Activated CD4-positive, alpha-beta T cell treated with anti-CD3 and anti-CD28 coated beads, Interleukin-2, amount 10 ng/mL, durations not matched to agents 24 days and 14 days (primary cell): ENCODE results near the gene SF1. TPM values are rescaled to one million over a fixed set of nuclear protein-coding genes. Genes with fewer than 3 reads are reported as not detected.
A peak's percentile ranks its signal among the peaks of the same experiment; 100 is the strongest.

ENCODE experiments used
- DNase-seq: peaks from one replicate; pipeline ENCODE4 v3.0.0; 2022
- H3K27ac Mint-ChIP-seq: one replicate; pipeline ENCODE4 v1.8.0; 2022; ENCODE audit warnings: mild to moderate bottlenecking, mixed read lengths
- H3K27me3 Mint-ChIP-seq: one replicate; pipeline ENCODE4 v1.8.0; 2022; ENCODE audit warnings: mixed read lengths
- H3K36me3 Mint-ChIP-seq: one replicate; pipeline ENCODE4 v1.8.0; 2022; ENCODE audit warnings: low read depth, mild to moderate bottlenecking, mixed read lengths
- H3K4me1 Mint-ChIP-seq: one replicate; pipeline ENCODE4 v1.8.0; 2021; ENCODE audit warnings: mixed read lengths
- H3K4me3 Mint-ChIP-seq: one replicate; pipeline ENCODE4 v1.8.0; 2022; ENCODE audit warnings: mild to moderate bottlenecking, moderate library complexity, mixed read lengths
- H3K9me3 Mint-ChIP-seq: one replicate; pipeline ENCODE4 v1.8.0; 2021; ENCODE audit warnings: mixed read lengths
- intact Hi-C: fragments of 100-400 bp; cut with micrococcal nuclease; formaldehyde crosslinking; loops from one replicate; pipeline ENCODE4 v1.15.1; 2023
- total RNA-seq: library from RNA; stranded (reverse); gene quantifications from 2 replicates; pipeline ENCODE4 v1.2.3, GENCODE V29; 2022

The SF1 gene
- total RNA-seq, 1 donor from 2014 or later, result 525 TPM

GRCh38 chr11:64755681-64756361 is 22.5 kb downstream of the SF1 start:
- Mint-ChIP-seq H3K4me1 (peaks cover 15% of the 10 kb centered on the region), H3K4me3 (no peak overlapping the region), H3K27me3 (no peaks in the 10 kb centered on the region), H3K27ac (no peak overlapping the region), H3K36me3 (peaks cover 14% of the 10 kb centered on the region), H3K9me3 (no peaks in the 10 kb centered on the region)
- no peak for DNase-seq
- intact Hi-C loops, result no loop called here

DNA sequence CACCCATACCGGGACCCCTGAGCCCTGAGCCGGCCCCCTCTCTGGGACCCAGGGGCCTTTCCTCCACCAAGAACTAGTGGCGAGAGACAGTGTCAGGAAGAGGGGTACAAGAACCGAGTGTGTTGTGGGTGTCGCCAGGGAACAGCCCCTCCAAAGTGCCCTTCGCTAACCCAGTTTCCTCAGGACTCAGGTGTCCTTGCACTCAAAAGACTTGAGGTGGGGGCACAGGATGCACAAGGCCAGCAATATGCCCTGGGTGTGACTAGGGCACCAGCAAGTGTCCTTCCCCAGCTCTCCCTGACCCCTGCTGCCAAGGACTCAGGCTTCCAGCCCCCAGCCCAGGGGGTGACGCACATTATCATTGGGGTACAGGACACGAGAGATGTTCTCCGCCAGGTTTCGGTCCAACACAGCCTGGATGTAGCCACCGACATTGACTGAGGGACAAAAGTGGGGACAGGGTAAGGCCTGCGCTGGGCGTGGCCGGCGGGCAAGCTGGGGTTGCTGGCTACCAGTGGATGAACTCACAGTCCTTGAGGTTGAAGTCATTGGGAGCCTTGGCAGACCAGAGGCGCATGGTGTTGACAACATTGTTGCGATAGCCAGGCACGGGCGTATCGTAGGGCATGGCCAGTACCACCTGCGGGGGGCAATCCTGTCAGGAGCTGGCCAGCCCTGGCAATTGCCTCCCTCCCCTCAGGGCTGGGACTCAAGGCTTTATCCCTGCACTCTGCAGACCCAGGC is 23.3 kb downstream of the SF1 start:
- Mint-ChIP-seq H3K27ac (no peak overlapping the region), H3K27me3 (no peaks in the 10 kb centered on the region), H3K9me3 (no peaks in the 10 kb centered on the region), H3K36me3 (peaks cover 18% of the 10 kb centered on the region), H3K4me3 (no peak overlapping the region), H3K4me1 (peaks cover 18% of the 10 kb centered on the region)
- intact Hi-C loops, result no loop called here
- DNase-seq, result no peak

- DNase-seq, result no peak
- no peak overlapping the region for H3K4me3 Mint-ChIP-seq
- intact Hi-C loops, result no loop called here
- H3K27me3 Mint-ChIP-seq, result no peaks in the 10 kb centered on the region
- peaks cover 14% of the 10 kb centered on the region for H3K4me1 Mint-ChIP-seq
- H3K36me3 Mint-ChIP-seq, result peaks cover 18% of the 10 kb centered on the region
- H3K27ac Mint-ChIP-seq, result no peak overlapping the region
- no peaks in the 10 kb centered on the region for H3K9me3 Mint-ChIP-seq
Measured at GRCh38 chr11:64754124-64754918, 24.0 kb downstream of the SF1 start.

GRCh38 chr11:64753380-64754123 is 24.8 kb downstream of the SF1 start:
- intact Hi-C loops, result no loop called here
- Mint-ChIP-seq H3K27ac (no peak overlapping the region), H3K36me3 (peaks cover 19% of the 10 kb centered on the region), H3K9me3 (no peaks in the 10 kb centered on the region), H3K27me3 (no peaks in the 10 kb centered on the region), H3K4me3 (no peak overlapping the region), H3K4me1 (peaks cover 14% of the 10 kb centered on the region)
- no peak for DNase-seq

DNA sequence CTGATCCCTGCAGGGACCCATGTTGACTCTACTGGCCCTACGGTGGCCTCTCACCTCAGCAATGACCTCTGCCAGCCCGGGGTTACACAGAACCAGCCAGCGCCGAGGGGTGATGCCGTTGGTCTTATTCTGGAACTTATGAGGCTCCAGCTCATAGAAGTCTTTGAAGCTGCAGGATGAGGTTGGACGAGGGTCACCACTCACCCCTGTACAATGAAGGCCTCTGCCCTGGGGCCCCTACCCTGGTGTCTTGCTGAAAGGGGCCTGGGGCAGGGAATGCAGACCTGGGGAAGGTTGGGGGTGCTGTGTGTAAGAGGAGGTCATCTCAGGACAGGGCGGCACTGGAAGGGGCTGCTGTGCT is 25.3 kb downstream of the SF1 start:
- peaks cover 19% of the 10 kb centered on the region for H3K36me3 Mint-ChIP-seq
- H3K4me1 Mint-ChIP-seq, result peaks cover 16% of the 10 kb centered on the region
- no peaks in the 10 kb centered on the region for H3K27me3 Mint-ChIP-seq
- H3K9me3 Mint-ChIP-seq, result no peaks in the 10 kb centered on the region
- intact Hi-C loops, result no loop called here
- no peak overlapping the region for H3K27ac Mint-ChIP-seq
- DNase-seq, result no peak
- no peak overlapping the region for H3K4me3 Mint-ChIP-seq

DNA sequence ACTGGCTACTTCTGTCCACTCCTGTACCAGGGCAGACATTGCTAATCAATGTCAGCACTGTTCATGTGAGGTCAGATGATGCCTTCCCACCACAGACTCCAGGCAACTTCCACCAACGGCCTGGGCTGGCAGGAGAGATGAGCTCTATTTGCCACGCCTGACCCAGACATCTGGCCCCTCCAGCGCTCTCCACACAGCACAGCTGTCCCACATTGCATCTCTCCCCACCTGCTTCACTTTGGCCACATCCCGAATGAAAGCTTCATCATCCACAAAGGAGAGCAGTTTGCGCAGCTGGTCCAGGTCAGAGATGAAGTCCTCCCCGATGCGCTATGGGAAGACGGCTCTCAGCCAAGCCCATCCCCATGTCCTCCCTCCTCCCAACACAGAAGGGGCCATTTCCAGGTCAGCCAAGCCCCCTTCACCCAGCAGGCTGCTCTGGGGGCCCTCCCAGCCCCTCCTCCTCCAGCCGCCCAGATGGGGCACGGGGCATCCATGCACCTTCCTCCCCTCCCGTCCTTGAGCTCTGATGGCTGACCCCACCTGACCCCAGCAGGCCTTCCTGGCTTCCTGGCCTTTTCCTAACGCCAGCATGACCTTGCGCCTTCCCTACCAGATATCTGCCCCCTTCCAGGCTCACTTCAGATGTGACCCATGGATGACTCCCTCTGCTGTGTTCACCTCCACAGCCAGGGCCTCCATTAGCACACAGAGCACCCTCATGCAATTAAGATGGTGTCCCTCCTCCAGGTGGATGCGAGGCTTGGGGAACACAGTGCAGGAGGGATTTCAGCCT is 26.0 kb downstream of the SF1 start:
- intact Hi-C loops, result no loop called here
- Mint-ChIP-seq H3K27ac (no peak overlapping the region), H3K4me3 (no peak overlapping the region), H3K9me3 (no peaks in the 10 kb centered on the region), H3K4me1 (peaks cover 13% of the 10 kb centered on the region), H3K27me3 (no peaks in the 10 kb centered on the region), H3K36me3 (peaks cover 18% of the 10 kb centered on the region)
- no peak for DNase-seq

DNA sequence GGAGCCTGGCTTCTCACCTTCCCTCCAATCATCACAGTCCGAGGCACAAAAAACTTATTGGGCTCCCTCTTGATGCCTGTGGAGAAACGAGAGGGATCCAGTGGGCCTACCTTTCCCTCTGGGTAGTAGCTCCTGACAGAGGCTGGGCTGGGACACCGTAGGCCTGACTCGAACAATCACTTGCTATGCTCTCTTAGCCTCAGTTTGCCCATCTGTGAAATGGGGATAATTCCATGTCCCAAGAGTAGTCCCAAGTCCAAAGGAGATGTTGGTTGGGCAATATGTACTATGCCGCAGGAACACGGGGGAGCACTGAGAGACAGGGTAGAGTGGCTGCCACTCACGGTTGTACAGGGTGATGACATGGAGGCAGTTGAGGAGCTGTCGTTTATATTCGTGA is 26.8 kb downstream of the SF1 start:
- no peak overlapping the region for H3K4me3 Mint-ChIP-seq
- peaks cover 12% of the 10 kb centered on the region for H3K4me1 Mint-ChIP-seq
- no peak for DNase-seq
- intact Hi-C loops, result no loop called here
- no peak overlapping the region for H3K27ac Mint-ChIP-seq
- no peaks in the 10 kb centered on the region for H3K27me3 Mint-ChIP-seq
- no peaks in the 10 kb centered on the region for H3K9me3 Mint-ChIP-seq
- H3K36me3 Mint-ChIP-seq, result peaks cover 17% of the 10 kb centered on the region

- H3K27ac Mint-ChIP-seq, result no peak overlapping the region
- DNase-seq, result no peak
- no peaks in the 10 kb centered on the region for H3K9me3 Mint-ChIP-seq
- intact Hi-C loops, result no loop called here
- H3K27me3 Mint-ChIP-seq, result no peaks in the 10 kb centered on the region
- H3K36me3 Mint-ChIP-seq, result peaks cover 17% of the 10 kb centered on the region
- peaks cover 16% of the 10 kb centered on the region for H3K4me1 Mint-ChIP-seq
- no peak overlapping the region for H3K4me3 Mint-ChIP-seq
Measured at GRCh38 chr11:64751136-64751535, 27.2 kb downstream of the SF1 start.

DNA sequence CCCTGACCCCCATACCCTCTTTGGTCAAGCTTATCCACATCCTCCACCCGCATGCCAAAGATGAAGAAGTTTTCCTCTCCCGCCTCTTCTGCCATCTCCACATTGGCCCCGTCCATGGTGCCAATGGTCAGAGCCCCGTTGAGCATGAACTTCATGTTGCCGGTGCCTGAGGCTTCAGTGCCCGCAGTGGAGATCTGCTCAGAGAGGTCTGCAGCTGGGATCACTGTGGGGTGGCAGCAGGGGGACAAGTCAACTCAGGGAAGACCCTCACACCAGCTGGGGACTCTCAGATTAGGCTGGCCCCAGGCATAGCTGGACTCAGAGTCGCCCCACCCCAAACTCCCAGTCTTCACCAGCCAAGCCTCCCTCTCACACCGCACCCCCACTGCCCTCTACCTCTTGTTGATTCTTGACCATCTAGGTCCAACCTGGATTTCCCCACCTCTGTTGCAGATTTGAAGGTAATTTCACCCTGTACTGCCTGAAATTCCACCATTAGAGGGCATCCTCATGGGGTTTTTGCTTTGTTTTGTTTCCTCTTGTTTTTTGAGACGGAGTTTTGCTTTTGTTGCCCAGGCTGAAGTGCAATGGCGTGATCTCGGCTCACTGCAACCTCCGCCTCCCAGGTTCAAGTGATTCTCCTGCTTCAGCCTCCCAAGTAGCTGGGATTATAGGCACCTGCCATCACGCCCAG is 27.8 kb downstream of the SF1 start:
- Mint-ChIP-seq H3K9me3 (no peaks in the 10 kb centered on the region), H3K4me1 (peaks cover 18% of the 10 kb centered on the region), H3K36me3 (peaks cover 17% of the 10 kb centered on the region), H3K4me3 (no peak overlapping the region), H3K27me3 (no peaks in the 10 kb centered on the region), H3K27ac (no peak overlapping the region)
- DNase-seq, result peak; percentile 62
- intact Hi-C loops, result no loop called here

DNA sequence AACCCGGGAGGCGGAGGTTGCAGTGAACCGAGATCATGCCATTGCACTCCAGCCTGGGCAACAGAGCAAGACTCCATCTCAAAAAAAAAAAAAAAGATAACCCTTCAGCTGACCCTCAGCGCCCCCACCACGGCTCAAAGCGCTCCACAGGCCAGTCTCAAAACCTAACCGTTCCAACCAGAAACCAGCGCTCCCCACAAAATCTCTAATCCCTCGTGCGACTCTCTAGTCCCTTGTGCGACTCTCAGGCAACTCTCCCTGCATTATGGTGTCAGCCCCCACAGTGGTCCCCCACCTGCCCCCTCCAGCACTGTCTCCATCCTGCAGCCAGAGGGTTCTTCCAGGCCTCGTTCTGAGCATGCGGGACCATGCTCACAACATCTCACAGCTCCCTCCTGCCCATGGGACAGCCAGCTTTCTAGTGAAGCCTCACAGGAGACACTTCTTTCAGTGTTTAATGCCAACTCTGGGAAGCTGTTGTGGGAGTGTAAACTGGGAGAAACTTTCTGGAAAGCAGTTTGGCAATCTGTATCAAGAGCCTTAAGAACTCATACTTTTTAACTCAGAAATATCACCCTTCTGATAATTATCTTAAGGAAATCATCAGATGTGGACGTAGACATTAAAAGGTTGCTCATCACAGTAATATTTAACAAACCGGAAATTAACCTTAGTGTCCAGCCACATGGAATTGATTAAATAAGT is 30.2 kb downstream of the SF1 start:
- H3K36me3 Mint-ChIP-seq, result peaks cover 17% of the 10 kb centered on the region
- DNase-seq, result peak; percentile 60
- H3K4me1 Mint-ChIP-seq, result peaks cover 31% of the 10 kb centered on the region
- H3K27ac Mint-ChIP-seq, result peak overlapping the region; percentile 18
- intact Hi-C loops, result no loop called here
- H3K27me3 Mint-ChIP-seq, result no peaks in the 10 kb centered on the region
- H3K9me3 Mint-ChIP-seq, result no peaks in the 10 kb centered on the region
- H3K4me3 Mint-ChIP-seq, result no peak overlapping the region

DNA sequence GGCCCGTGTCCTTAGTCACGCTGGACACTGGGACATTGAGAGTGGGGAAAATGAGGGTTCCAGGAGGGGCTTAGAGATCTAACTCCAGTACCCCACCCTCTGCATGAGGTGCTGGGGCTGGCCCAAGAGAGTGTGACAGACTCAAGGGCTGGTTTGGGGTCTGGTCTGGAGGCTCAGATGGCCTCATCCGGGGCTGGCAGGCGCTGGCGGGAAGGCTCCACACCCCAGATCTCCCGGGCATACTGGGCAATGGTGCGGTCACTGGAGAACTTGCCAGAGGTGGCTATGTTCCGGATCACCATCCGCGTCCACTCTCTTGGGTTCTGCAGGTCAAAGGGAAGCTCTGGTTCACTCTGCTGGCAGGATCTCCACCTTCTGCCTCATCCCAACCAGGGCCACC is 31.9 kb downstream of the SF1 start:
- H3K36me3 Mint-ChIP-seq, result peaks cover 9% of the 10 kb centered on the region
- no peaks in the 10 kb centered on the region for H3K27me3 Mint-ChIP-seq
- DNase-seq, result peak; percentile 68
- intact Hi-C loops, result no loop called here
- H3K27ac Mint-ChIP-seq, result no peak overlapping the region
- no peaks in the 10 kb centered on the region for H3K9me3 Mint-ChIP-seq
- H3K4me3 Mint-ChIP-seq, result peak overlapping the region; percentile 34
- peaks cover 34% of the 10 kb centered on the region for H3K4me1 Mint-ChIP-seq
